Measurements from ENCODE around the gene PRDM2.

The PRDM2 gene

GRCh38 chr1:13813398-13814012 lies 113.5 kb downstream of the PRDM2 start:
- peak; percentile 12 for DNase-seq (ENCODE audit: low read depth)

GRCh38 chr1:13814131-13814530 lies 114.1 kb downstream of the PRDM2 start:
- no peak for DNase-seq (ENCODE audit: low read depth)

- DNase-seq (ENCODE audit: low read depth): no peak
These were observed 116.2 kb downstream of the PRDM2 start for GRCh38 chr1:13816016-13816760.

GRCh38 chr1:13817906-13818305 lies 117.9 kb downstream of the PRDM2 start:
- no peak for DNase-seq (ENCODE audit: low read depth)

GRCh38 chr1:13818926-13819325 lies 118.9 kb downstream of the PRDM2 start:
- no peak for DNase-seq (ENCODE audit: low read depth)

- no peak for DNase-seq (ENCODE audit: low read depth)
These were observed 119.7 kb downstream of the PRDM2 start for GRCh38 chr1:13819642-13820041.

GRCh38 chr1:13820055-13820454 lies 120.1 kb downstream of the PRDM2 start:
- DNase-seq (ENCODE audit: low read depth): no peak

- no peak for DNase-seq (ENCODE audit: low read depth)
These were observed 120.5 kb downstream of the PRDM2 start for GRCh38 chr1:13820456-13820855.

GRCh38 chr1:13823126-13823880 lies 123.3 kb downstream of the PRDM2 start:
- DNase-seq (ENCODE audit: low read depth): no peak

- no peak for DNase-seq (ENCODE audit: low read depth)
These were observed 123.9 kb downstream of the PRDM2 start for GRCh38 chr1:13823936-13824335.

GRCh38 chr1:13824626-13825025 lies 124.6 kb downstream of the PRDM2 start:
- DNase-seq (ENCODE audit: low read depth): no peak

GRCh38 chr1:13825033-13825432 lies 125.0 kb downstream of the PRDM2 start:
- no peak for DNase-seq (ENCODE audit: low read depth)

GRCh38 chr1:13826009-13826408 lies 126.0 kb downstream of the PRDM2 start:
- no peak for DNase-seq (ENCODE audit: low read depth)

GRCh38 chr1:13826591-13826990 lies 126.6 kb downstream of the PRDM2 start:
- no peak for DNase-seq (ENCODE audit: low read depth)

- DNase-seq (ENCODE audit: low read depth): no peak
These were observed 128.6 kb downstream of the PRDM2 start for GRCh38 chr1:13828454-13829151.

- no peak for DNase-seq (ENCODE audit: low read depth)
These were observed 129.3 kb downstream of the PRDM2 start for GRCh38 chr1:13829152-13829769.

GRCh38 chr1:13830170-13830569 lies 130.2 kb downstream of the PRDM2 start:
- DNase-seq (ENCODE audit: low read depth): no peak

GRCh38 chr1:13830616-13831280 lies 130.8 kb downstream of the PRDM2 start:
- DNase-seq (ENCODE audit: low read depth): no peak

- no peak for DNase-seq (ENCODE audit: low read depth)
These were observed 132.1 kb downstream of the PRDM2 start for GRCh38 chr1:13832100-13832499.

- DNase-seq (ENCODE audit: low read depth): no peak
These were observed 132.5 kb downstream of the PRDM2 start for GRCh38 chr1:13832536-13832935.

GRCh38 chr1:13836136-13836535 lies 136.1 kb downstream of the PRDM2 start:
- no peak for DNase-seq (ENCODE audit: low read depth)

Measured in T-helper 22 cell (primary cell).